Liver (tissue), 3 donors: ENCODE data around the gene LRP1-AS.

ENCODE experiments used
- ATF3 ChIP-seq: IDR thresholded peaks from 2 replicates; pipeline ENCODE4 v1.6.1; 2016; ENCODE audit warnings: antibody characterized with exemption
- CTCF ChIP-seq: fragments of 150-350 bp; IDR thresholded peaks from 2 replicates; pipeline ENCODE4 v1.5.1; 2017; ENCODE audit warnings: improper control_type of control experiment, low read depth, low read length; ENCODE audit not compliant: missing input control
- EGR1 ChIP-seq, 2 donors: IDR thresholded peaks; 2 replicates each; pipeline ENCODE4 v1.6.1; 2016 to 2018; ENCODE audit warnings: antibody characterized with exemption in 2 of 2, low read depth in 2 of 2
- MAX ChIP-seq: IDR thresholded peaks from 2 replicates; pipeline ENCODE4 v1.6.1; 2016; ENCODE audit warnings: antibody characterized with exemption
- RAD21 ChIP-seq, 2 donors: IDR thresholded peaks; 2 replicates each; pipeline ENCODE4 v1.6.1; 2016; ENCODE audit warnings: antibody characterized with exemption in 2 of 2, mild to moderate bottlenecking in 2 of 2
- REST ChIP-seq: IDR thresholded peaks from 2 replicates; pipeline ENCODE4 v1.6.1; 2016; ENCODE audit warnings: antibody characterized with exemption, mild to moderate bottlenecking
- SP1 ChIP-seq: IDR thresholded peaks from 2 replicates; pipeline ENCODE4 v1.6.1; 2018; ENCODE audit warnings: antibody characterized with exemption, mild to moderate bottlenecking
- ZBTB33 ChIP-seq: IDR thresholded peaks from 2 replicates; pipeline ENCODE4 v1.6.1; 2016; ENCODE audit warnings: antibody characterized with exemption
- donor health status: healthy.
- donor health status: healthy.

GRCh38 chr12:57164966-57165625 lies 17.7 kb upstream of the LRP1-AS start:
- no peak for TF ChIP-seq CTCF
- TF ChIP-seq SP1, result no peak
- TF ChIP-seq REST, result no peak
- TF ChIP-seq MAX, result no peak
- TF ChIP-seq ZBTB33, result no peak
- TF ChIP-seq RAD21 (IDR thresholded peaks at IDR 0.05), result no peak
- no peak for TF ChIP-seq EGR1 (IDR thresholded peaks at IDR 0.05; ENCODE audit: low read depth in 2 of 2)
- TF ChIP-seq ATF3, result no peak
